ENCODE results near the gene DCAF15.
A peak's percentile ranks its signal among the peaks of the same experiment; 100 is the strongest.

The DCAF15 gene

GRCh38 chr19:13986348-13986904, 34.1 kb downstream of the DCAF15 start:
- peak; percentile 71 for DNase-seq (ENCODE audit: low read depth)
- peak overlapping the region; percentile 27 for H3K4me3 ChIP-seq (ENCODE audit: low read length)
- no peak for TF ChIP-seq CTCF (conservative IDR thresholded peaks at IDR 0.05; ENCODE audit: low read length)

GRCh38 chr19:13987101-13987890, 35.0 kb downstream of the DCAF15 start:
- no peak for DNase-seq (ENCODE audit: low read depth)
- no peak overlapping the region for H3K4me3 ChIP-seq (ENCODE audit: low read length)
- no peak for TF ChIP-seq CTCF (conservative IDR thresholded peaks at IDR 0.05; ENCODE audit: low read length)

- no peak for DNase-seq (ENCODE audit: low read depth)
- H3K4me3 ChIP-seq (ENCODE audit: low read length), result no peak overlapping the region
- TF ChIP-seq CTCF (conservative IDR thresholded peaks at IDR 0.05; ENCODE audit: low read length), result no peak
Observed at GRCh38 chr19:13989487-13989886, 37.2 kb downstream of the DCAF15 start.

- no peak for DNase-seq (ENCODE audit: low read depth)
- no peak for TF ChIP-seq CTCF (conservative IDR thresholded peaks at IDR 0.05; ENCODE audit: low read length)
- no peak overlapping the region for H3K4me3 ChIP-seq (ENCODE audit: low read length)
Observed at GRCh38 chr19:13990085-13990484, 37.8 kb downstream of the DCAF15 start.

GRCh38 chr19:13992025-13992424, 39.7 kb downstream of the DCAF15 start:
- DNase-seq (ENCODE audit: low read depth), result no peak
- no peak overlapping the region for H3K4me3 ChIP-seq (ENCODE audit: low read length)
- TF ChIP-seq CTCF (conservative IDR thresholded peaks at IDR 0.05; ENCODE audit: low read length), result no peak

GRCh38 chr19:13993590-13994300, 41.4 kb downstream of the DCAF15 start:
- TF ChIP-seq CTCF (conservative IDR thresholded peaks at IDR 0.05; ENCODE audit: low read length), result no peak
- DNase-seq (ENCODE audit: low read depth), result no peak
- no peak overlapping the region for H3K4me3 ChIP-seq (ENCODE audit: low read length)
